ENCODE results near the gene MAGI2. TPM values are rescaled to one million over a fixed set of nuclear protein-coding genes. Genes with fewer than 3 reads are reported as not detected.

The MAGI2 gene
- polyA plus RNA-seq, 1 donor: 2.6 TPM

DNA sequence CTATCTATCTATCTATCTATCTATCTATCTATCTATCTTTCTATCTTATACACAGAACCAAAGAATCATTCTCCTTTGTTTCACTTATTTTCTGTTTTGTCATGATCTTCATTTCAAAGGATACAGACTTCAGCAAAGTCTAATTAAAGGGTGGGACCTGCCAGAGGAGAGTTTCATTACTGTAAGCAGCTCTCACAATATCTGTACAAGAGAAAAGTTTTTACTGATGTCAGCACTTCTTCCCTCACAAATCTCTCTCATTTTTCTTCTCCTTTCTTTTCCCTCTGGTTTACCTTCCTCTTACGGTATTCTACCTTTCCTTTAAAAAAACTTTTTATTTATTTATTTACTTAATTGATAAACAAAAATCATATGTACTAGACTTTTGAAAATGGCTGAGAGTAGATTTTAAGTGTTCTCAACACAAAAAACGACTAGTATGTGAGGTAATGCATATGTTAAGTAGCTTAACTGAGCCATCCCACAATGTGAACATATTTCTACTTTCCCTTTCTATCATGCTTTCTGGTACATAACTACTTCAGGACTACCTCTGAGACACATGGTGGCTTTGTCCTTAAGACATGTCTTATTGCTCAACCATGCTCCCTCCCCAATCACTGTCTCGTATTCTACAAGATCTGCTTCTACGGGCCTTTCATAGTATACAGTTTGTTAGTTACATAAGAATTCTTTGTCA, 955.6 kb downstream of the MAGI2 start:
- Histone ChIP-seq H3K36me3 (ENCODE audit: control insufficient read depth, insufficient read depth, low read length) (no peaks in the 10 kb centered on the region), H3K4me3 (ENCODE audit: low read length) (no peak overlapping the region), H3K27me3 (ENCODE audit: control insufficient read depth, insufficient read depth, low read length) (no peaks in the 10 kb centered on the region), H3K9me3 (ENCODE audit: control insufficient read depth, low read depth, low read length) (no peaks in the 10 kb centered on the region), H3K4me1 (ENCODE audit: control insufficient read depth, insufficient read depth, low read length) (no peaks in the 10 kb centered on the region), H3K27ac (ENCODE audit: low read length) (no peak overlapping the region)
- DNase-seq: no peak
- 100% methylated on average over 1 of the region's 4 CpGs for WGBS (ENCODE audit: insufficient coverage, low lambda C conversion rate)

DNA sequence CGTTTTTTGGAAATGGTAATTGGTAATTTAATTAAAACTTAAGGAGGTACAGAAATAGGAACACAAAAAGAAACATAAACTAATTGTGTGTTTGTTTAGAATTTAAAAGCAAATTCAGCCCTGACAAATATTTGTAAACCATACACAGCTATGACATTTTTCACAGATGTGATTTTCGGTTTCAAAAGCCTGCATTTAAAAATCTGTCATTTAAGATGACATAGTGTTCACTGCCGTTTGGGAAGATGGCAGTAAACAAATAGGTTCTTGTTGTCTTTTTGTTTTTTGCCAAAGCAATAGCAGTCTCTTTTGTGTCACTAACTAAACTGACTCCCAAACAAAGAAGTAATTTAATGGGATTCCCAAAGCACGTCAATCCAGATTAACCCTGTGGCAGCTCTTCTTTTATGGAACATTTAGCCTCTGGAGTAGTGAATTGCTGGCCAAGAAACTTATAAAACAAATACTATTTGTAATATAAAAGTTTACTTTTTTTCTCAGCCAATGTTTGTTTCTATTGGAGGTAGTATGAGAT, 957.3 kb downstream of the MAGI2 start:
- Histone ChIP-seq H3K27me3 (ENCODE audit: control insufficient read depth, insufficient read depth, low read length) (no peaks in the 10 kb centered on the region), H3K4me3 (ENCODE audit: low read length) (no peak overlapping the region), H3K4me1 (ENCODE audit: control insufficient read depth, insufficient read depth, low read length) (no peaks in the 10 kb centered on the region), H3K36me3 (ENCODE audit: control insufficient read depth, insufficient read depth, low read length) (no peaks in the 10 kb centered on the region), H3K9me3 (ENCODE audit: control insufficient read depth, low read depth, low read length) (no peaks in the 10 kb centered on the region), H3K27ac (ENCODE audit: low read length) (no peak overlapping the region)
- WGBS (ENCODE audit: insufficient coverage, low lambda C conversion rate): 78% methylated on average over 3 of the region's 4 CpGs
- no peak for DNase-seq

DNA sequence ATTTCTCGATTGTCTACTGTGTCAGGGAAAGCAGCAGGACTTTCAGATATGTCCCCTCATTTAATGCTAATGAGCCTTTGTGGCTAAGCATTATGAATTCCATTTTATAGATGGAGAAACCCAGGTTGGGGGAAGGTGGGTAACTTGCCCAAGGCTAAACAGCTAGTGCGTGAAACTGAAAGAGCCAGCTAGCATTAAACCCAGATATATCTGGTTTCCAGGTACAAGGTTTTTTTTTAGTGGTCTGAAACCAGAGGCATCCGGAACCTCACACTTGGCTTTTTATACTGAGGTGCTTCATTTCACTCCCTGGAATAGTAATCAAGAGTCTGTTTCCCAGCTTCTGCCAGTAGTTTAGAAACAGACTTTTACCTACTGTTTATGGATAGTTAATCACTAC, 960.1 kb downstream of the MAGI2 start:
- WGBS (ENCODE audit: insufficient coverage, low lambda C conversion rate): no CpG with 5 or more reads among the region's 3 CpGs
- no peak for DNase-seq
- H3K9me3 ChIP-seq (ENCODE audit: control insufficient read depth, low read depth, low read length): no peaks in the 10 kb centered on the region
- H3K4me1 ChIP-seq (ENCODE audit: control insufficient read depth, insufficient read depth, low read length): peaks cover 4% of the 10 kb centered on the region
- no peaks in the 10 kb centered on the region for H3K36me3 ChIP-seq (ENCODE audit: control insufficient read depth, insufficient read depth, low read length)
- no peak overlapping the region for H3K27ac ChIP-seq (ENCODE audit: low read length)
- no peaks in the 10 kb centered on the region for H3K27me3 ChIP-seq (ENCODE audit: control insufficient read depth, insufficient read depth, low read length)
- no peak overlapping the region for H3K4me3 ChIP-seq (ENCODE audit: low read length)

DNA sequence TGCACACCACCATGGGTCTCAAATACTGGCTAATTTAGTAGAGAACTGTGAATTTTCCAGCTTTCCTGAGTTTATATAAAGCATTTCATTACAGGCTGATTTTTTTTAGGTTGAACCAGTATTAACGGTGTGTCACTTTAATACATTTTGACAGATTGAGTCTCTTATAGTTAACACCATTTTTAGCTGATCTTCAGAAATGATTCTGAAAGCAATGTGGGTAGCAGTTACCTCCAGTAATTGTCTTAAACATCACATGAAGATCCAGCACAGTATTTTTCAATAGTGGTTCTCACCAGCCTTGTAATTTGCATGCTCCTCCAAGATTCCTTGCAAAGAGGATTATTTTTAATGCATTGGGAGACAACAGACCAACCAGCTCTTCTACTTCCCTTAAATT, 961.3 kb downstream of the MAGI2 start:
- no peaks in the 10 kb centered on the region for H3K36me3 ChIP-seq (ENCODE audit: control insufficient read depth, insufficient read depth, low read length)
- no peak for DNase-seq
- H3K9me3 ChIP-seq (ENCODE audit: control insufficient read depth, low read depth, low read length): no peaks in the 10 kb centered on the region
- H3K27me3 ChIP-seq (ENCODE audit: control insufficient read depth, insufficient read depth, low read length): no peaks in the 10 kb centered on the region
- H3K27ac ChIP-seq (ENCODE audit: low read length): no peak overlapping the region
- H3K4me1 ChIP-seq (ENCODE audit: control insufficient read depth, insufficient read depth, low read length): peaks cover 7% of the 10 kb centered on the region
- 100% methylated on average over 1 of the region's 1 CpG for WGBS (ENCODE audit: insufficient coverage, low lambda C conversion rate)
- no peak overlapping the region for H3K4me3 ChIP-seq (ENCODE audit: low read length)

DNA sequence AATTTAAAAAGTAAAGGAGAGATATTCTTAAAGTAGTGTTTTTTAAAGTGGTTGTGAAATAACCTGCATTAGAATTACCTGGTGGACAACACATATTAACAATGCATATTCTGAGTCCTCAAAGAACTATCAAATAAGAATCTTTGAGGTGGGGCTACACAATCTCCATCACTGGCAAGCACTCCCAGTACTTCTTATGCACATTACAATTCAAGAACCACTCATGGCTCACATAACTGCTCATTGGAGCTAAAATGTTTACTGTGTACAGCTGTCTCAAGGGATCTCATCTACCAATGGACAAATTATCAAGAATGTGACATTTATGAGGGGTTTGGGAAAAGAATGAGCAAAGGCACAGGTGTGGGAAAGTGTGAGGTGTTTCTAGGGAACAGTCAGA, 962.9 kb downstream of the MAGI2 start:
- peaks cover 7% of the 10 kb centered on the region for H3K4me1 ChIP-seq (ENCODE audit: control insufficient read depth, insufficient read depth, low read length)
- H3K36me3 ChIP-seq (ENCODE audit: control insufficient read depth, insufficient read depth, low read length): no peaks in the 10 kb centered on the region
- no peak for DNase-seq
- no peak overlapping the region for H3K27ac ChIP-seq (ENCODE audit: low read length)
- no peak overlapping the region for H3K4me3 ChIP-seq (ENCODE audit: low read length)
- H3K9me3 ChIP-seq (ENCODE audit: control insufficient read depth, low read depth, low read length): no peaks in the 10 kb centered on the region
- H3K27me3 ChIP-seq (ENCODE audit: control insufficient read depth, insufficient read depth, low read length): no peaks in the 10 kb centered on the region

DNA sequence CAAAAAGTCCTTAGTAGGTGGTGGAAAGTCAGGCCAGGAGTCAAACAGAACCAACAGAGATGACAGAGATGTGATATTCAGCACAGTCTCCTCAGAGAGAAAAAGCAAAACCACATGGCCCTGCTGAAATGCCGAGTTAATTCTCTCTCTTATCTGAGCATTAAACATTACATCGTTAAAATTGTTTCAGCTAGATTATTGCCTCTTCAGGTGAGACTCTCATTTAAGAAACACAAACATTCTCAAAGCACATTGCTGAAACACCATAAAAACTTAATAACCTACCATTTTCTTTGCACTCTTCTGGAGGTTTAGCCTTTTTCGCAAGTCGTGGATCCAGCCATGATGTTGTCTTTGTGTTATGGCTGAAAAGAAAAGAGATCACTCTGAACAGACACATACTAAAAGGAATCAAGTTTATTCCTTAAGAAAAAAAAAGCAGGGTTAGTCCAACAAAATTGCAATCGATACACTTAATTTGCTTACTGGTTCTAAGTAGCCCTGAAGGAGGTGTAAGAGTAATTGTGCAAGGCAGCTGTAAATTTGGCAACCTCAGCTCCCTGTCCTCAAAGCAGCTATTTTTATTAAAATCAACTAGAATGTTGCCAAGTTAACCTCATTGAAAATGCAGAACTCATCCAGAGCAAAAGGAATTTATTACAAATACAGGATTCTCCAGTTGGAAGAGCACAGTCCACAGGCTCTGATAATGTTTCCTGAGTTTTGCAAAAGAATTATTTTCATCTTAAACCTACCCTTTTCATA, 963.8 kb downstream of the MAGI2 start:
- 60% methylated on average over 1 of the region's 5 CpGs for WGBS (ENCODE audit: insufficient coverage, low lambda C conversion rate)
- peaks cover 7% of the 10 kb centered on the region for H3K4me1 ChIP-seq (ENCODE audit: control insufficient read depth, insufficient read depth, low read length)
- no peaks in the 10 kb centered on the region for H3K36me3 ChIP-seq (ENCODE audit: control insufficient read depth, insufficient read depth, low read length)
- H3K9me3 ChIP-seq (ENCODE audit: control insufficient read depth, low read depth, low read length): no peaks in the 10 kb centered on the region
- no peak overlapping the region for H3K4me3 ChIP-seq (ENCODE audit: low read length)
- no peaks in the 10 kb centered on the region for H3K27me3 ChIP-seq (ENCODE audit: control insufficient read depth, insufficient read depth, low read length)
- DNase-seq: no peak
- no peak overlapping the region for H3K27ac ChIP-seq (ENCODE audit: low read length)

DNA sequence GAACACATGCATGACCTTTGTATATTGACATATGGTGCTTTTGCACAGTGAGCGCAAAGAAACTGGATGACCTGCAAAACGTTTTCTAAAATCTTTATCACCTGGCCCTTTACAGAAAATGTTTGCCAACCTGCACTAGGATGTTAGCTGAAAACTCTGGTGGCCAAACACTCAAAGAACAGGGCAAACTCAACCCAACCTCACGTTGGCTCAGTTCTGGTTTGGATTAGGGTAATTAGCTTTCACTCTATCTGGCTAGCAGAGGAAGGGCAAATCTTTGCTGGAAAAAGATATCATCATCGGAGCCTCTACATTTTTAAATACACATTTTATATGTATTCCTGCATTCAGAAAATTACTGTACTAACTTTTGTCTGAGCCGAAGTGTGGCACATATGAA, 966.0 kb downstream of the MAGI2 start:
- WGBS (ENCODE audit: insufficient coverage, low lambda C conversion rate): no CpG with 5 or more reads among the region's 5 CpGs

DNA sequence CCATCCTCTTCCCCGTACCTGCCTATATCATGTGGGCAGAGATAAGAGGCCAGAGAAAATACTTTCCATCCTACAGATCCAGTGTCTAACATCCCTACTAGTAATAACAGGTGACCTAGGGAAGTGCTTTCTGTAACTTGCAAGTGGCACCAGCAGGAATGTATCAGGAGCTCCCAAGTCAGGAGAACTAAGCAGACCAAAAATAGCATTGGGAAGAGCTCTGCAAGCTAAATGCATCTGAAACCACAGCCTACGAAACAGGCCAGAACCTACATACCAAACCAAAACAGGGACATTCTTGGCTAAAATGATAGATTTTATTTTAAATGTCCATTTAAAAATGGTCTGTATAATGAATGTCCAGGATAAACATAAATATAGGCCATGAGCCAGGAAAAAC, 974.1 kb downstream of the MAGI2 start:
- Histone ChIP-seq H3K9me3 (ENCODE audit: control insufficient read depth, low read depth, low read length) (no peaks in the 10 kb centered on the region), H3K4me3 (ENCODE audit: low read length) (no peak overlapping the region), H3K27ac (ENCODE audit: low read length) (no peak overlapping the region), H3K4me1 (ENCODE audit: control insufficient read depth, insufficient read depth, low read length) (no peaks in the 10 kb centered on the region), H3K27me3 (ENCODE audit: control insufficient read depth, insufficient read depth, low read length) (no peaks in the 10 kb centered on the region), H3K36me3 (ENCODE audit: control insufficient read depth, insufficient read depth, low read length) (no peaks in the 10 kb centered on the region)
- WGBS (ENCODE audit: insufficient coverage, low lambda C conversion rate): no CpG with 5 or more reads among the region's 2 CpGs
- DNase-seq: no peak

More for the DNA sequence above, 966.0 kb downstream of the MAGI2 start:
- H3K4me3 ChIP-seq (ENCODE audit: low read length): no peak overlapping the region
- H3K9me3 ChIP-seq (ENCODE audit: control insufficient read depth, low read depth, low read length): no peaks in the 10 kb centered on the region
- no peaks in the 10 kb centered on the region for H3K27me3 ChIP-seq (ENCODE audit: control insufficient read depth, insufficient read depth, low read length)
- no peaks in the 10 kb centered on the region for H3K36me3 ChIP-seq (ENCODE audit: control insufficient read depth, insufficient read depth, low read length)
- H3K4me1 ChIP-seq (ENCODE audit: control insufficient read depth, insufficient read depth, low read length): peaks cover 7% of the 10 kb centered on the region
- no peak overlapping the region for H3K27ac ChIP-seq (ENCODE audit: low read length)
- DNase-seq: peak in 1 of 2 donors; percentile 19

DNA sequence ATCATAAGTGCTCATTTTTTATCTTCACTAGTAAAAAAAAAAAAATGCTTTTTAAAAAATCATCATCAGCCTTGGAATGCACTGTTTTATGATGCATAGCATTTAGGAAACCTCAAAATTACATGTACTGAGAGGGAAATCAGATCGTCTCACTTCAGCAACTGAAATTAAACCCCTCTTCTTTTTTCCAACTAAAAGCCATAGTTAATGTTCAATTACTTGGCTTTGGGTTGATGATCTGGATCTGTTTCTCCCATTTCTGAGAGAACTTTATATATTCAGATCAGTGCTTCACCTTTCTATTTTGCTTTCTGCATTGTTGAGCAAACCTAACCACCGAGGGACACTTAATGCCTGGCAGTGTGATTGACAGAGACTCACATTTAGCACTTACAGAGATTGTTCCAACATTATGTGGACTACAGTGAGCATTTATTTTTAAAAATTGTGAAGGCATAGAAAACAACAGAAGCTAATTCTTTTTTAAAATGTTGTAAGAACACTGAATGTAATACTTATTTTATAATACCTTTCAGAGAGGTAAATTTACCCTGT, 976.5 kb downstream of the MAGI2 start:
- Histone ChIP-seq H3K4me1 (ENCODE audit: control insufficient read depth, insufficient read depth, low read length) (no peaks in the 10 kb centered on the region), H3K36me3 (ENCODE audit: control insufficient read depth, insufficient read depth, low read length) (no peaks in the 10 kb centered on the region), H3K4me3 (ENCODE audit: low read length) (no peak overlapping the region), H3K27ac (ENCODE audit: low read length) (no peak overlapping the region), H3K9me3 (ENCODE audit: control insufficient read depth, low read depth, low read length) (no peaks in the 10 kb centered on the region), H3K27me3 (ENCODE audit: control insufficient read depth, insufficient read depth, low read length) (no peaks in the 10 kb centered on the region)
- DNase-seq: no peak
- 80% methylated on average over 1 of the region's 2 CpGs for WGBS (ENCODE audit: insufficient coverage, low lambda C conversion rate)

DNA sequence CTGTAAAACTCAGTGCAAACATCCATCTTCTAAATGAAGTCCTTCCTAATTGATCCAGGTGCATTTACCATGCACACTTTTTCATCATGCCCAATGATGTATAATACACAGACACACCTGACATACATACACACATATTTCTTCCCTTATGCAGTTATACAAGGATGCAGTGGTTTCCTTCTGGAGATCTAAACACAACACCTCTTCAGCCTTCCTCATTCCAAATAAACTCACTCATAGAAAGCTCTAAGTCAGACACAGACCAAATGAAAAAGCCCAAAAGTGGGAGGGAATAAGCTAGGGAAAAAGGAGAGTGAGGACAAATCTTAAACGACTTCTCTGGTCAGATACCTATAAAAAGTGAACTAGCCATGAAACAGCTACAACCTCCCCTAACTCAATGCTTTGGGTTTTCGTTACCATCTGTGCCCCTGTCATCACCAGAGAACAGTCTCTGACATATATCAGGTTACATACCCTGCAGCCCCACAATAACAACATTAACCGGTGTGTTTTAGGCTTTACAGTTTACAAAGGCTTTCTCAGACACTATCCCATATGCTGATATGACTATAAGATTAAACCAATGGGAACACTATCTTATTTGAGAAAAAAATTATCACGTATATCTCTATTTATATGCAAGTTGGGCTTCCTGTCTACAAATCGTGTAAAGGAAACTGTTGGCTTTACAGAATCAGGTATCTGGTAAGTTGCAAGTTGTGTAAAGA, 979.7 kb downstream of the MAGI2 start:
- Histone ChIP-seq H3K27ac (ENCODE audit: low read length) (no peak overlapping the region), H3K9me3 (ENCODE audit: control insufficient read depth, low read depth, low read length) (no peaks in the 10 kb centered on the region), H3K4me3 (ENCODE audit: low read length) (no peak overlapping the region), H3K27me3 (ENCODE audit: control insufficient read depth, insufficient read depth, low read length) (no peaks in the 10 kb centered on the region), H3K36me3 (ENCODE audit: control insufficient read depth, insufficient read depth, low read length) (no peaks in the 10 kb centered on the region), H3K4me1 (ENCODE audit: control insufficient read depth, insufficient read depth, low read length) (no peaks in the 10 kb centered on the region)
- no peak for DNase-seq
- WGBS (ENCODE audit: insufficient coverage, low lambda C conversion rate): 56% methylated on average over 2 of the region's 5 CpGs
